UCSD-AML1 (cell line): ENCODE results near the gene TANC1.

Experiments used
- DNase-seq: peaks from one replicate; lab custom pipeline; 2025; ENCODE audit not compliant: unreplicated experiment; lab: John Stamatoyannopoulos, UW

Gene TANC1

GRCh38 chr2:158960193-158960592 lies 8.2 kb upstream of the TANC1 start:
- DNase-seq, result no peak

- DNase-seq, result no peak
Measured at GRCh38 chr2:158962074-158962473, 6.4 kb upstream of the TANC1 start.

- DNase-seq, result no peak
Measured at GRCh38 chr2:158963071-158963470, 5.4 kb upstream of the TANC1 start.

- DNase-seq, result no peak
Measured at GRCh38 chr2:158965107-158965506, 3.3 kb upstream of the TANC1 start.

- no peak for DNase-seq
Measured at GRCh38 chr2:158965641-158966040, 2.8 kb upstream of the TANC1 start.

- DNase-seq, result no peak
Measured at GRCh38 chr2:158966312-158966711, 2.1 kb upstream of the TANC1 start.

- peak; percentile 40 for DNase-seq
Measured at GRCh38 chr2:158967114-158967730, 1.2 kb upstream of the TANC1 start.

- DNase-seq, result peak; percentile 55
Measured at GRCh38 chr2:158967731-158968395, 577 bp upstream of the TANC1 start.

DNA sequence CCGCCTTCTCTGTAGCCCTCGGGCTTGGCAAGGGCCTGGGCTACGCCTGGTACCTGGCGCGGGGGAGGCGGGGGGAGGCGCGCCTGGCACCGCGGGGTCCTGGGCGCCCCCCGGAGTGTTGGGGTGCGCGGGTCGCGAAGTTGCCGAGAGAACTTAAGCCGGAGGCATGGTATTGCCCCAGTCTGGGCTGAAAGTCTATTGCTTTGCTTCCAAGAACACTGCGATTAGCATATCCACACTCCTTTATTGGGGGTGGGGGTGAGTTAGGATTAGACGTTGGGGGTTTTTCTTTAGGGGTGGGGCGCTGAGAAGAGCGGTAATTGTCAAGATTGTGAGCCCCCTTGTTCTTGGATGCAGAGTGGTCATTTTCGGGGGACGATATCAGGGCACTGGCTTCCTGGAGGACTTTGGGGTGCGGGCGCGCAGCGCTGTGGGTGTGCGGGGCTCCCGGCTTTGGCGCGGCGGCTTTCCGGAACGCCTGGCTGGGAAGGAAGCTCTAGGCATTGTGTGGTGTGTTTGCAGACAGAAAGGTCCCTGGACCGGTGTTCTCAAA lies 798 bp downstream of the TANC1 start:
- no peak for DNase-seq

DNA sequence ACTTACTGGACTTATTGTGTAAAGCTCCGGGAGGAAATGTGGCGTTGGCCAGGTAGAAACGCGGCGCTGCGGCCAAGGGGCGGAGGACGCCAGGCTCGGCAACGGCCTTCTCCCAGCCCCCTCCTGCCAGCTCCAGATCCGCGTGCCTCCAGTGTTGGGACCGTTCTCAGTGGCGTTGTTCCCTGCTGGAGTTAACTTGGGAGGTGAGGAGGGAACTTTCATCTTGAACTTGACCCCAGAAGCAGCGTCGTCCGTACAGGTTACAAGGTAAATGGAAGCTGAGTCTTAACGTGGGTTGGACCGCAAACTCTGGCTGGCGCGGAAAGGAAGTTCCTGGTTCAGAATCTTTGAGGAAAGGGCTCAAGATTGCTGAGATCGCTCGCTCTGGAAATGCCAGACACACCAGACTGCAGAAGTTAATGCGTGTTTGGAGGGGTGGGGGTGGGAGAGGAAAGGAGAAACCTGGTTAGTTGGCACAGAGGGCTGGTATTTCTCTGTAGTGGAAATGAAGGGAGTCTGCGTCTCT lies 1.3 kb downstream of the TANC1 start:
- peak; percentile 35 for DNase-seq

DNA sequence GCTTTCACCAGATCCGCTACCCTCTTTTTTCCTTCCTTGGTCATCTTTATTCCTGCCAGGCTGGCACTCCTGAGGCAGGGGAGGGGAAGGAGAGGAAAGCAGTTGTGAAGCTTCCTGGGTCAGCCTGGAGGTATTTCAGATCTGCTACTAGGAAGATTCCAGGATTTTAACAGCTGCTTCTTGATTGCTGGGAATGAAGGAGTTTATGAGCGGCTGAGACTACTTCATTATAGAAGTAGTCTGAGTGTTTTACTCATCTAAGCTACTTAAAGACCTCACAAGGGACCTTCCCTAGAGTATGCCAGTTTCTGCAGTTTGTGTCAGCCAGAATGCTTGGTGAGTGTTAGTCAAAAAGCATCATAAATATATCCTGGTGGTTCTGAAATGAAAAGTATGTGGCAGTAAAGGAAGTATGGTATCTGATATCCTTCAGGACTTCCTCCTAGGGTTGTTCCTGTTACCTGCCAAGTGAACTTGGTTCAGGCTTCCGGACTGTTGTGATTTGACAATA lies 1.9 kb downstream of the TANC1 start:
- DNase-seq, result no peak

DNA sequence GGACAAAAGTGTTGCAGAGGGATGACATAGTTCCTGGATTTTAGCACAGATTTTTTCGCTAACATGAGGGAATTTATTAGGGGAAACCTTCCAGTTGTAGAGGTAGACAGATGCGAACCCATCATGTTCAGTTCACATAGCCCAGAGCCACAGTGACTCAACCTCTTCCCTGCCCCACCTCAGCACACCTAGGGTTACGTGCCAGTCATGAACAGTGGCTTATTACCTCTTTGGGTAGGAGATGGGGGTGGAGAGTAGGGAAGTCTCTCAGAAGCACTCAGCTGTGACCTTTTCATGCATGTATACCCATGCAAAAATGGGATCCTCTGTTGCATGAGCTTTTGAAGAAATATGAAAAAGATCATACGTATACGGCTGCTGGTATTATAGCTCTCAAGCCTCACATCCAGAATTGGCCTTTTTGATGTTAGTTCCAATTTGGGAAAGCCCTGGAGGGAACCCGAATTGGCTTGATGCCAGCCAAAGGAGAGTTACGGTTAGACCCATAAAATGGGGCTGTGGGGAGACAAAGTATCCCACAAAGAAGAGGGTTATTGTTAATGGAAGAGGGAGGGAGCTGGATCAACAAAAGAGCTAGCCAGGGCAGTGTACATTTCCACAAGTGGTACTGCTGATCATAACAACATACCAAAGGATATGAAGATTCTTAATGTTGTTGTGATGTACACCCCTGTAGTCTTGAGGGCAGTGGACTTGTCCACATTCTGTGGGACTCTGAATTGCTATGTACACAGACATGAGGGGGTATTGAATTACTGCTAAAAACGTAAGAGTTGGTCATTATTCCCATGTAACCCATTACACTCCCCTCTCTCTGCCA lies 4.9 kb downstream of the TANC1 start:
- DNase-seq, result no peak

DNA sequence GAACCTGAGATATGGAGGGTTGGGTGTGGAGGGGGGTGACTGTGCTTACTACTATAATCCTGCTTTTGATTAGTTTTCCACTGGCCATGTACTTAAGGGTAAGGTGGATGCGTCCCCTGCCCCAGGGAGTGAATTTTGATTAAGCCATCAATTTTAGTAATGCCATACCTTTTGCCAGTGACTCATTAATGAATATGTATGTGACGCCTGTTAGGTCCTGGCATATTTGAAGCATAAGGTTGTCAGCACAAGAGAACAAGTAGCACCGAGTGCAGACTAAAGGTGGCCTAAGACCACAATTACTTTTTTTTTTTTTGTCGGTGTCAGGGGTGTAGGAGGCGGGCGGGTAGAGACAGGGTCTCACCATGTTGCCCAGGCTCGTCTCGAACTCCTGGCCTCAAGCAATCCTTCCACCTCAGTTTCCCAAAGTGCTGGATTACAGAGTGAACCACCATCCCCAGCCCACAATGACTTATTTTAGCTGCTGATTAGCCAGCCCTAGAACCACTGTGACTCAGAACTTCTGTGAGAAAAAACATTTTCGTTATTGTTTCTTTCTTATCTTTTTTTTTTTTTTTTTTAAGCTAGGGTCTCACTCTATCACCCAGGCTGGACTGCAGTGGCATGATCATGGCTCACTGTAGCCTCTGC lies 7.0 kb downstream of the TANC1 start:
- no peak for DNase-seq

DNA sequence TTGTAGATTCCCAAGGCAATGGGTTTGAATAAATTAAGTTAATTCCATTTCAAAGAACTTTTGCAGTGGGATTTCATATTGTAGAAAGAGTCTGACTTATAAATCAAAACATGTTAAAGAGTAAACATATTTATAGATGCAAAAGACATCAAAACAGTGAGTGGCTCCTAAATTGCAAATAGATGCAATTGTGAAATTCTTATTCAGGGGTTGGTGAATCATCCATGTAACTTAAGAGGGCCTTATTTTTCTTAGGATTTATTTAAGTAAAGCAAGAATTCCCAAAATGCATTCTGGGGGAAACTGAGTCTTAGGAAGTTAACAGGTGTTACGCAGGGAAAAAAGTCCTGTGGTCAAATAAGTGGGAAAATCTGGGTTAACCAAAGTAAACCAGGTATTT lies 11.3 kb downstream of the TANC1 start:
- no peak for DNase-seq

- no peak for DNase-seq
Measured at GRCh38 chr2:158984604-158985135, 16.2 kb downstream of the TANC1 start.

DNA sequence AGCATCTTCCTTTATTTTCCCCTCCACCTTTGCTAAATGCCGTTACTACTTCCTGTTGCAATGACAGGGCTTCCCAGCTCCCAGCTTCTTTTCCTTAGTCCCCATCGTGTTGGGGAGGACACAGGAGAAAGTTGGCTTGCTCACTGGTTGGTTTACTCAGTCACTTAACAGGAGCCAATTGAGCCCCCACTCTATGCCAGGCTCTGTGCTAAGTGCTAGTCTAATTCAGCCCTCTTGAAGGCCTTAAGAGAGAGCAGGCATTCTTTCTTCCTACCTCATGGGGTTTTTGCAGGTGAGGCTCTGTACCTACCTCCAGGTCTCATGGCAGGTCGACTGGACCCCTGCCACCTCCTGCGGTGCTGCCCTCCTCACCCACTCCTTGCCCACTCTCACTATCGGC lies 20.1 kb downstream of the TANC1 start:
- DNase-seq, result no peak

GRCh38 chr2:158989165-158989564 lies 20.7 kb downstream of the TANC1 start:
- no peak for DNase-seq

DNA sequence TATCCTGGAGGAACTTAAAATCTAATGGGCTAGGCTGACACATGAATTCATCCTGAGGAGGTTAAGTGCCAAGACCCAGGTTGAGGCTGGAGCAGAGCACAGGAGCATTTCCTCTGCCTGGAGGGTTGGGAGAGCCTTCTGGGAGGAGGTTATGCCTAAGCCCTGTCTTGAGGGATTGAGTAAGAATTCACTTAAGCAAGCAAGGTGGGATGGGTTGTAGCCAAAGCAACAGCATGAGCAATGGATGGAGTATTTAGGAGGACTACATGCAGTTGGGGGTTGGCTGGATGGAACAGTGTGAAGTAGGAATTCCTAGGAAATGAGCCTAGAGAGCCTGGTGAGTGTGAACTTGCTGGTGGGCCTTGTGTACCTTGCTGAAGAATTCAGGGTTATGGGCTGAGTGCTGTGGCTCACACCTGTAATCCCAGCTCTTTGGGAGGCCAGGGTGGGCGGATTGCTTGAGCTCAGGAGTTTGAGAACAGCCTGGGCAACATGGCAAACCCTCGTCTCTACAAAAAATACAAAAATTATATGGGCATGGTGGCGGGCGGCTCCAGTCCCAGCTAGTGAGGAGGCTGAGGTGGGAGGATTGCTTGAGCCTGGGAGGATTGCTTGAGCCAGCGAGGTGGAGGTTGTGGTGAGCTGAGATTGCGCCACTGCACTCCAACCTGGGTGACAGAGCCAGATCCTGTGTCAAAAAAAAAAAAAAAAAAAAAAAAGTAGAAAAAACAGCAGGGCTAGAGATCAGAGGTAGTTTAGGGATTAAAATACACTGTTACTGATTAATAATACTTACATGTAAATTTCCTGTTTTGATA lies 22.2 kb downstream of the TANC1 start:
- no peak for DNase-seq

GRCh38 chr2:158993030-158993429 lies 24.6 kb downstream of the TANC1 start:
- no peak for DNase-seq
